Measurements from ENCODE around the gene GLIPR1L2.

GLIPR1L2 gene

DNA sequence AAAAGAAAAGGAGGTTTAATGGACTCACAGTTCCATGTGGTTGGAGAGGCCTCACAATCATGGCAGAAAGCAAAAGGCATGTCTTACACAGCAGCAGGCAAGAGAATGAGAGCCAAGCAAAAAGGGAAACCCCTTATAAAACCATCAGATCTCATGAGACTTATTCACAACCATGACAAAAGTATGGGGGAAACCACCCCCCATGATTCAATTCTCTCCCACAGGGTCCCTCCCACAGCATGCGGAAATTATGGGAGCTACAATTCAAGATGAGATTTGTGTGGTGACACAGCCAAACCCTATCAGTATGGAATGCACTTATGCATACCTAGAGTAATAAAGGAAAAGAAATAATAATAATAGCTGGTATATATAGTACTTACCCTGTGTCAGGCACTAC is 85.2 kb downstream of the GLIPR1L2 start:
- TF ChIP-seq CTCF (IDR thresholded peaks at IDR 0.05): no peak
- Mint-ChIP-seq H3K27me3 (ENCODE audit: low read depth, poor library complexity) (no peaks in the 10 kb centered on the region), H3K4me3 (no peak overlapping the region), H3K9me3 (no peaks in the 10 kb centered on the region), H3K4me1 (peaks cover 10% of the 10 kb centered on the region), H3K27ac (no peak overlapping the region), H3K36me3 (ENCODE audit: low read depth) (no peaks in the 10 kb centered on the region)
- no peak for DNase-seq

GRCh38 chr12:75477137-75477536 is 86.2 kb downstream of the GLIPR1L2 start:
- H3K4me1 Mint-ChIP-seq: peaks cover 21% of the 10 kb centered on the region
- no peaks in the 10 kb centered on the region for H3K36me3 Mint-ChIP-seq (ENCODE audit: low read depth)
- TF ChIP-seq CTCF (IDR thresholded peaks at IDR 0.05): no peak
- no peak for DNase-seq
- no peaks in the 10 kb centered on the region for H3K27me3 Mint-ChIP-seq (ENCODE audit: low read depth, poor library complexity)
- no peak overlapping the region for H3K27ac Mint-ChIP-seq
- no peak overlapping the region for H3K4me3 Mint-ChIP-seq
- no peaks in the 10 kb centered on the region for H3K9me3 Mint-ChIP-seq

- Mint-ChIP-seq H3K36me3 (ENCODE audit: low read depth) (no peaks in the 10 kb centered on the region), H3K27ac (no peak overlapping the region), H3K4me1 (peaks cover 31% of the 10 kb centered on the region), H3K9me3 (no peaks in the 10 kb centered on the region), H3K27me3 (ENCODE audit: low read depth, poor library complexity) (no peaks in the 10 kb centered on the region), H3K4me3 (no peak overlapping the region)
- TF ChIP-seq CTCF (IDR thresholded peaks at IDR 0.05): no peak
- DNase-seq: no peak
Measured at GRCh38 chr12:75478116-75478794, 87.4 kb downstream of the GLIPR1L2 start.

- H3K27ac Mint-ChIP-seq: peak overlapping the region; percentile 2
- no peaks in the 10 kb centered on the region for H3K27me3 Mint-ChIP-seq (ENCODE audit: low read depth, poor library complexity)
- H3K4me1 Mint-ChIP-seq: peaks cover 42% of the 10 kb centered on the region
- no peak for TF ChIP-seq CTCF (IDR thresholded peaks at IDR 0.05)
- no peaks in the 10 kb centered on the region for H3K9me3 Mint-ChIP-seq
- H3K4me3 Mint-ChIP-seq: no peak overlapping the region
- H3K36me3 Mint-ChIP-seq (ENCODE audit: low read depth): no peaks in the 10 kb centered on the region
- DNase-seq: no peak
Measured at GRCh38 chr12:75479963-75480461, 89.1 kb downstream of the GLIPR1L2 start.

- Mint-ChIP-seq H3K27ac (peak within 1 kb of the TSS; percentile 2), H3K27me3 (ENCODE audit: low read depth, poor library complexity) (no peaks in the 10 kb centered on the region), H3K4me1 (peaks cover 42% of the 10 kb centered on the region), H3K4me3 (peak within 1 kb of the TSS; percentile 61), H3K9me3 (no peaks in the 10 kb centered on the region), H3K36me3 (ENCODE audit: low read depth) (no peaks in the 10 kb centered on the region)
- DNase-seq: no peak
- no peak for TF ChIP-seq CTCF (IDR thresholded peaks at IDR 0.05)
Measured at GRCh38 chr12:75480469-75480949, 89.6 kb downstream of the GLIPR1L2 start, which contains the start of gene GLIPR1. TSS of gene GLIPR1 (plus strand) at chr12:75480755. CDS start at chr12:75480881, 126 bp downstream.

All from nephron progenitor cell (in vitro differentiated cells).